Measurements from ENCODE around the gene WDR45B. TPM values are rescaled to one million over a fixed set of nuclear protein-coding genes. Genes with fewer than 3 reads are reported as not detected.

WDR45B gene
- total and polyA plus RNA-seq, 2 donors (not counting 3 experiments of a cell fraction or from before 2014, with no cell fraction given) = 62.0 to 76.7 TPM

DNA sequence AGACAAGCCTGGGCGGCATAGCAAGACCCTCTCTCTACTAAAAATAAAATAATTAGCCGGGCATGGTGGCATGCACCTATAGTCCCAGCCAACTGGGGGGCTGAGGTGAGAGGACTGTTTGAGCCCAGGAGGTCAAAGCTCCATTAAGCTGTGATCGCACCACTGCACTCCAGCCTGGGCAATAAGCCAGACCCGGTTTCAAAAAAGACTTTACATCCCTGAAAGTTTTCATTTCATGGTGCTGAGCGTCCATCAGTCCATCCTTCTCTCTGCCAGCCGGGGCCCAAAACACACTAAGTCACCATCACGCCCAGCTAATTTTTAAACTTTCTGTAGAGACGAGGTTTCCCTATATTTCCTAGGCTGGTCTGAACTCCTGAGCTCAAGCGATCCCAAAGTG is 39.6 kb upstream of the WDR45B start:
- Histone ChIP-seq H3K9ac (replicated peaks; ENCODE audit: extremely low read depth, insufficient read depth, low read length) (no peak overlapping the region), H3K36me3 (ENCODE audit: control insufficient read depth in 2 of 2, extremely low read depth in 1 of 2, insufficient read depth in 2 of 2, low read length in 2 of 2) (no peaks in the 10 kb centered on the region), H3K4me2 (ENCODE audit: insufficient read depth, low read length) (no peak overlapping the region), H3K4me1 (ENCODE audit: control insufficient read depth, extremely low read depth, insufficient read depth, low read length) (no peaks in the 10 kb centered on the region), H2AFZ (ENCODE audit: low read depth, low read length) (no peak overlapping the region), H4K20me1 (replicated peaks; ENCODE audit: control insufficient read depth, extremely low read depth, insufficient read depth, low read length) (no peaks in the 10 kb centered on the region), H3K4me3 (replicated peaks in 1 of 3; ENCODE audit: insufficient read depth in 1 of 3, low read depth in 1 of 3, low read length in 3 of 3) (no peak overlapping the region), H3K9me1 (replicated peaks; ENCODE audit: control insufficient read depth, extremely low read depth, insufficient read depth, low read length) (no peaks in the 10 kb centered on the region), H3K27me3 (ENCODE audit: control insufficient read depth in 2 of 2, insufficient read depth in 2 of 2, low read length in 2 of 2) (no peaks in the 10 kb centered on the region), H3K9me3 (replicated peaks; ENCODE audit: control insufficient read depth, insufficient read depth, low read length) (no peaks in the 10 kb centered on the region), H3K79me2 (ENCODE audit: control insufficient read depth, insufficient read depth, low read length) (no peaks in the 10 kb centered on the region), H3K27ac (ENCODE audit: insufficient read depth, low read depth, low read length) (no peak overlapping the region)
- BruUV-seq (replicated peaks) = no TSS peak
- TF ChIP-seq GATA2 (IDR thresholded peaks at IDR 0.05; ENCODE audit: insufficient read depth, insufficient read length, low read depth, low read length) (no peak), EZH2 (IDR thresholded peaks at IDR 0.05; ENCODE audit: borderline replicate concordance, low read depth, low read length, severe bottlenecking) (no peak), MYC (IDR thresholded peaks at IDR 0.05; ENCODE audit: low read depth, low read length) (no peak), POLR2A (IDR thresholded peaks at IDR 0.05; ENCODE audit: low read depth, low read length) (no peak), JUN (IDR thresholded peaks at IDR 0.05; ENCODE audit: borderline replicate concordance, insufficient read depth, insufficient read length, low read depth) (no peak), POLR2AphosphoS5 (IDR thresholded peaks at IDR 0.05; ENCODE audit: insufficient read depth, low read depth, low read length) (no peak), FOS (IDR thresholded peaks at IDR 0.05; ENCODE audit: borderline replicate concordance, insufficient read depth, low read length) (no peak)
- TF ChIP-seq, protein P1, sequence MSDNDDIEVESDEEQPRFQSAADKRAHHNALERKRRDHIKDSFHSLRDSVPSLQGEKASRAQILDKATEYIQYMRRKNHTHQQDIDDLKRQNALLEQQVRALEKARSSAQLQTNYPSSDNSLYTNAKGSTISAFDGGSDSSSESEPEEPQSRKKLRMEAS (IDR thresholded peaks at IDR 0.05; ENCODE audit: insufficient read depth, insufficient read length) = no peak
- TF ChIP-seq, protein P2, sequence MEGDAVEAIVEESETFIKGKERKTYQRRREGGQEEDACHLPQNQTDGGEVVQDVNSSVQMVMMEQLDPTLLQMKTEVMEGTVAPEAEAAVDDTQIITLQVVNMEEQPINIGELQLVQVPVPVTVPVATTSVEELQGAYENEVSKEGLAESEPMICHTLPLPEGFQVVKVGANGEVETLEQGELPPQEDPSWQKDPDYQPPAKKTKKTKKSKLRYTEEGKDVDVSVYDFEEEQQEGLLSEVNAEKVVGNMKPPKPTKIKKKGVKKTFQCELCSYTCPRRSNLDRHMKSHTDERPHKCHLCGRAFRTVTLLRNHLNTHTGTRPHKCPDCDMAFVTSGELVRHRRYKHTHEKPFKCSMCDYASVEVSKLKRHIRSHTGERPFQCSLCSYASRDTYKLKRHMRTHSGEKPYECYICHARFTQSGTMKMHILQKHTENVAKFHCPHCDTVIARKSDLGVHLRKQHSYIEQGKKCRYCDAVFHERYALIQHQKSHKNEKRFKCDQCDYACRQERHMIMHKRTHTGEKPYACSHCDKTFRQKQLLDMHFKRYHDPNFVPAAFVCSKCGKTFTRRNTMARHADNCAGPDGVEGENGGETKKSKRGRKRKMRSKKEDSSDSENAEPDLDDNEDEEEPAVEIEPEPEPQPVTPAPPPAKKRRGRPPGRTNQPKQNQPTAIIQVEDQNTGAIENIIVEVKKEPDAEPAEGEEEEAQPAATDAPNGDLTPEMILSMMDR (IDR thresholded peaks at IDR 0.05; ENCODE audit: extremely low read depth in 1 of 2, insufficient read depth in 1 of 2, low read depth in 1 of 2, low read length in 2 of 2) = no peak
- intact Hi-C loops (cut with micrococcal nuclease) (no loop called here), dilution Hi-C loops (cut with MboI; ENCODE audit: extremely low pct_ligation_motif_present, low sequenced_read_pairs) (no loop called here)
- ChIA-PET CTCF (interaction anchor here (1.5 to 1.8 kb wide), 2 partner anchors 10 to 19 kb away, joined by 3 to 4 read pairs; no protein-coding TSS in a partner anchor), POLR2A (no interaction called here)
- FAIRE-seq (no peak), DNase-seq (ENCODE audit: low read depth, low spot score) (no peak)
